Limb (tissue), 2 donors: ENCODE measurements around the gene POLE2.
"Not testable (repeated sequence)": the region's sequence is repeated elsewhere in the genome, so short reads cannot be mapped to it uniquely, and the experiment has no call there.

Experiments used
- DNase-seq, 2 donors: peaks; one replicate each; pipeline ENCODE4 v3.0.0-alpha.2; 2016; ENCODE audit errors: extremely low spot score in 2 of 2

Gene POLE2

GRCh38 chr14:49619730-49620129 is 68.3 kb downstream of the POLE2 start:
- DNase-seq = no peak

- DNase-seq = not testable (repeated sequence)
Observed at GRCh38 chr14:49619273-49619672, 68.7 kb downstream of the POLE2 start.

GRCh38 chr14:49617852-49618519 is 70.0 kb downstream of the POLE2 start:
- no peak for DNase-seq

GRCh38 chr14:49615776-49616175 is 72.2 kb downstream of the POLE2 start:
- no peak for DNase-seq

- DNase-seq = no peak
Observed at GRCh38 chr14:49614196-49614595, 73.8 kb downstream of the POLE2 start.

- DNase-seq = no peak
Observed at GRCh38 chr14:49612671-49613070, 75.3 kb downstream of the POLE2 start.

GRCh38 chr14:49612251-49612650 is 75.8 kb downstream of the POLE2 start:
- no peak for DNase-seq

GRCh38 chr14:49607583-49607982 is 80.4 kb downstream of the POLE2 start:
- DNase-seq = no peak

GRCh38 chr14:49598485-49599300 is 89.3 kb downstream of the POLE2 start, which contains the start of gene LRR1:
Gene LRR1, plus strand, starts transcription at chr14:49598940. Its CDS starts 81 bp downstream, at chr14:49599021.
- DNase-seq = peak; percentile 89 to 95

GRCh38 chr14:49598189-49598484 is 89.9 kb downstream of the POLE2 start:
- no peak for DNase-seq

- DNase-seq = no peak
Observed at GRCh38 chr14:49594347-49595091, 93.5 kb downstream of the POLE2 start.
